ENCODE measurements around the gene PHYKPL. TPM values are rescaled to one million over a fixed set of nuclear protein-coding genes. Genes with fewer than 3 reads are reported as not detected.

PHYKPL gene
- total and polyA plus RNA-seq, 2 of the 4 experiments (the other 2 are of a cell fraction): 10.0 to 24.5 TPM

DNA sequence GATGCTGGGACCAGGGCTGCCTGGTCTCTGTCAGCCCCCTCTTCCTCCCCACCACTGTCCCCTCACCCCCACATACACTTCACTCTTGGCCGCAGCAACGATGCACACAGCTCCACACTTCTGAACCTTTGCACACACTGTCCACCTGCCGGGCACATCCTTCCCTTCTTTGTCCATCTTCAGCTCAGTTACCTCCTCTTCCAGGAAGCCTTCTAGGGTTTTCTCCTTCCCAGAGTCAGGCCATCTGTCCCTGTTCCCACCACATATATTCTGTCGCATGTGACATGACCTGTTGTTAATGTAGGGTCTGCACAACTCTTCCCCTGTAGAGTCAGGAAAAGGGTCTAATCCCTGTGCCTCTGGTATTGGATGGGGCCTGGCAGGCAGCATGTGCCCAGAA lies 38.6 kb upstream of the PHYKPL start:
- Histone ChIP-seq H2BK15ac (ENCODE audit: low read depth, low read length) (no peak overlapping the region), H3K4me2 (ENCODE audit: low read depth, low read length) (no peak overlapping the region), H3K27me3 (ENCODE audit: control insufficient read depth, insufficient read depth, low read length) (no peaks in the 10 kb centered on the region; the same call in 1 of the 2 replicates), H3K9me1 (ENCODE audit: insufficient read depth, low read length) (no peaks in the 10 kb centered on the region), H4K20me1 (ENCODE audit: insufficient read depth, low read length) (no peaks in the 10 kb centered on the region), H3K79me1 (ENCODE audit: low read depth in 1 of 2, low read length in 2 of 2) (no peaks in the 10 kb centered on the region), H2BK120ac (ENCODE audit: low read depth, low read length) (no peak overlapping the region), H3K9ac (ENCODE audit: low read depth, low read length) (no peak overlapping the region), H3K14ac (replicated peaks; ENCODE audit: low read depth, low read length) (no peak overlapping the region), H4K5ac (ENCODE audit: low read depth, low read length) (no peak overlapping the region), H2BK5ac (ENCODE audit: low read depth, low read length, poor library complexity, severe bottlenecking) (no peak overlapping the region), H2AFZ (replicated peaks; ENCODE audit: low read length, poor library complexity) (no peak overlapping the region), H2AK9ac (replicated peaks; ENCODE audit: low read depth, low read length, poor library complexity) (no peak overlapping the region), H3K9me3 (ENCODE audit: control insufficient read depth, insufficient read depth, low read length) (peaks cover 9% of the 10 kb centered on the region), H2AK5ac (ENCODE audit: low read depth, low read length) (no peak overlapping the region), H3K23ac (ENCODE audit: low read depth, low read length) (no peak overlapping the region), H3K4me3 (ENCODE audit: insufficient read depth, low read depth, low read length) (no peak overlapping the region), H3K56ac (ENCODE audit: extremely low read depth, insufficient read depth, low read length) (no peak overlapping the region), H4K8ac (ENCODE audit: low read depth in 2 of 2, low read length in 2 of 2) (no peak overlapping the region), H2BK20ac (ENCODE audit: low read depth, low read length) (no peak overlapping the region), H4K91ac (ENCODE audit: insufficient read depth, low read depth, low read length) (no peak overlapping the region), H3K18ac (ENCODE audit: low read depth, low read length) (no peak overlapping the region), H3K4me1 (ENCODE audit: control insufficient read depth, insufficient read depth, low read length) (no peaks in the 10 kb centered on the region), H3K27ac (ENCODE audit: insufficient read depth, low read length) (no peak overlapping the region), H3K4ac (ENCODE audit: low read depth, low read length) (no peak overlapping the region), H3K36me3 (ENCODE audit: control insufficient read depth, insufficient read depth, low read length) (no peaks in the 10 kb centered on the region)
- intact Hi-C loops (cut with micrococcal nuclease): no loop called here
- ChIA-PET POLR2A (ENCODE audit: unreplicated experiment) (no interaction called here), CTCF (no interaction called here)
- TF ChIP-seq SMC3 (IDR thresholded peaks at IDR 0.05; ENCODE audit: low read depth, low read length) (no peak), FOS (IDR thresholded peaks at IDR 0.05; ENCODE audit: low read depth, low read length) (no peak), NFE2L2 (IDR thresholded peaks at IDR 0.05; ENCODE audit: low read depth, low read length) (no peak), MAZ (IDR thresholded peaks at IDR 0.05; ENCODE audit: borderline replicate concordance, low read depth, low read length) (no peak), POLR2A (IDR thresholded peaks at IDR 0.05; ENCODE audit: low read depth, low read length) (no peak)
- TF ChIP-seq, protein P1, sequence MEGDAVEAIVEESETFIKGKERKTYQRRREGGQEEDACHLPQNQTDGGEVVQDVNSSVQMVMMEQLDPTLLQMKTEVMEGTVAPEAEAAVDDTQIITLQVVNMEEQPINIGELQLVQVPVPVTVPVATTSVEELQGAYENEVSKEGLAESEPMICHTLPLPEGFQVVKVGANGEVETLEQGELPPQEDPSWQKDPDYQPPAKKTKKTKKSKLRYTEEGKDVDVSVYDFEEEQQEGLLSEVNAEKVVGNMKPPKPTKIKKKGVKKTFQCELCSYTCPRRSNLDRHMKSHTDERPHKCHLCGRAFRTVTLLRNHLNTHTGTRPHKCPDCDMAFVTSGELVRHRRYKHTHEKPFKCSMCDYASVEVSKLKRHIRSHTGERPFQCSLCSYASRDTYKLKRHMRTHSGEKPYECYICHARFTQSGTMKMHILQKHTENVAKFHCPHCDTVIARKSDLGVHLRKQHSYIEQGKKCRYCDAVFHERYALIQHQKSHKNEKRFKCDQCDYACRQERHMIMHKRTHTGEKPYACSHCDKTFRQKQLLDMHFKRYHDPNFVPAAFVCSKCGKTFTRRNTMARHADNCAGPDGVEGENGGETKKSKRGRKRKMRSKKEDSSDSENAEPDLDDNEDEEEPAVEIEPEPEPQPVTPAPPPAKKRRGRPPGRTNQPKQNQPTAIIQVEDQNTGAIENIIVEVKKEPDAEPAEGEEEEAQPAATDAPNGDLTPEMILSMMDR (conservative IDR thresholded peaks at IDR 0.05; ENCODE audit: low read depth, low read length): no peak
- no TSS peak for BruUV-seq (replicated peaks)
- no peak for DNase-seq
- dilution Hi-C loops (cut with HindIII; ENCODE audit: low sequenced_read_pairs, unreplicated experiment): no loop called here
- 48% methylated on average over 3 of the region's 4 CpGs; no CpG with 5 or more reads in 1 of the 2 experiments for WGBS, 2 experiments (ENCODE audit: extremely low coverage in 2 of 2, insufficient read length in 1 of 2)
- ATAC-seq (ENCODE audit: low read depth): no peak
- in situ Hi-C loops (cut with MboI; ENCODE audit: low sequenced_read_pairs): no loop called here

Data from IMR-90 (cell line).